HEK293 (cell line): ENCODE data around the gene MTCL1.

Experiments used
- CTCF ChIA-PET: fragments of 350-600 bp; formaldehyde crosslinking; extraction: SDS; loops from one replicate; lab custom pipeline; 2021; ENCODE audit warnings: antibody characterized with exemption; lab: Yijun Ruan, JAX
- POLR2A ChIA-PET: fragments of 300-600 bp; formaldehyde crosslinking; extraction: SDS; loops from one replicate; lab custom pipeline; 2020; ENCODE audit warnings: antibody characterized with exemption, inconsistent platforms; lab: Yijun Ruan, JAX
- H3K27ac ChIP-seq: fragments of 200-500 bp; sonication (Bioruptor generic); 2 replicates; pipeline ENCODE4 v1.5.1; 2014; ENCODE audit warnings: low read depth, low read length, control low read depth, inconsistent platforms; ENCODE audit errors: extremely low read depth
- H3K36me3 ChIP-seq, 2 experiments: fragments of 200-500 bp in 1 of 2; sonication (Bioruptor generic) in 1 of 2; 1 replicate in 1 of 2; 2 replicates in 1 of 2; pipeline ENCODE4 v1.5.1; 2014 to 2017; ENCODE audit warnings: inconsistent platforms in 2 of 2, low read length in 2 of 2; ENCODE audit not compliant: control insufficient read depth in 2 of 2, insufficient read depth in 1 of 2
- H3K4me1 ChIP-seq: fragments of 200-500 bp; sonication (Bioruptor generic); 2 replicates; pipeline ENCODE4 v1.5.1; 2014; ENCODE audit warnings: mild to moderate bottlenecking, low read length, inconsistent platforms; ENCODE audit not compliant: control insufficient read depth, insufficient read depth
- H3K4me3 ChIP-seq: 2 replicates; pipeline ENCODE4 v1.5.1; 2011; ENCODE audit warnings: low read depth, mild to moderate bottlenecking, control low read depth, low read length, moderate library complexity
- H3K9me3 ChIP-seq: fragments of 200-500 bp; sonication (Bioruptor generic); 2 replicates; pipeline ENCODE4 v1.5.1; 2014; ENCODE audit warnings: low read depth, low read length, inconsistent platforms; ENCODE audit not compliant: control insufficient read depth, insufficient read depth
- KLF1 ChIP-seq: fragments of 450-650 bp; formaldehyde crosslinking; IDR thresholded peaks from 2 replicates; pipeline ENCODE4 v1.5.1; 2016; ENCODE audit warnings: missing biosample characterization, missing genetic modification characterization
- KLF9 ChIP-seq: fragments of 450-650 bp; formaldehyde crosslinking; IDR thresholded peaks from 2 replicates; pipeline ENCODE4 v1.5.1; 2016; ENCODE audit warnings: missing biosample characterization, missing genetic modification characterization, low read depth
- MYNN ChIP-seq: fragments of 450-650 bp; formaldehyde crosslinking; IDR thresholded peaks from 2 replicates; pipeline ENCODE4 v1.5.1; 2016; ENCODE audit warnings: missing biosample characterization, missing genetic modification characterization, borderline replicate concordance
- ZBTB21 ChIP-seq: fragments of 450-650 bp; formaldehyde crosslinking; IDR thresholded peaks from 2 replicates; pipeline ENCODE4 v1.5.1; 2017; ENCODE audit warnings: missing biosample characterization, missing genetic modification characterization
- ZNF16 ChIP-seq: fragments of 450-650 bp; formaldehyde crosslinking; IDR thresholded peaks from 2 replicates; pipeline ENCODE4 v1.5.1; 2016; ENCODE audit warnings: low read depth, missing biosample characterization, missing genetic modification characterization
- ZNF175 ChIP-seq: fragments of 450-650 bp; formaldehyde crosslinking; IDR thresholded peaks from 2 replicates; pipeline ENCODE4 v1.5.1; 2016; ENCODE audit warnings: missing biosample characterization, missing genetic modification characterization
- ZNF223 ChIP-seq: fragments of 450-650 bp; formaldehyde crosslinking; IDR thresholded peaks from 2 replicates; pipeline ENCODE4 v1.5.1; 2016; ENCODE audit warnings: missing biosample characterization, missing genetic modification characterization
- ZNF341 ChIP-seq: fragments of 450-650 bp; formaldehyde crosslinking; IDR thresholded peaks from 2 replicates; pipeline ENCODE4; 2016; ENCODE audit warnings: low read depth, missing biosample characterization, missing genetic modification characterization
- ZNF426 ChIP-seq: fragments of 450-650 bp; formaldehyde crosslinking; IDR thresholded peaks from 2 replicates; pipeline ENCODE4 v1.5.1; 2017; ENCODE audit warnings: missing biosample characterization, missing genetic modification characterization, mild to moderate bottlenecking, inconsistent platforms, moderate library complexity
- ZNF704 ChIP-seq: fragments of 450-650 bp; formaldehyde crosslinking; IDR thresholded peaks from 2 replicates; pipeline ENCODE4 v1.5.1; 2016; ENCODE audit warnings: missing biosample characterization, missing genetic modification characterization
- ZNF747 ChIP-seq: fragments of 450-650 bp; formaldehyde crosslinking; IDR thresholded peaks from 2 replicates; pipeline ENCODE4 v1.5.1; 2016; ENCODE audit warnings: missing biosample characterization, missing genetic modification characterization
- TF ChIP-seq, protein P1 (sequence below): fragments of 450-650 bp; formaldehyde crosslinking; IDR thresholded peaks from 2 replicates; pipeline ENCODE4 v1.5.1; 2016; ENCODE audit warnings: missing biosample characterization, missing genetic modification characterization, borderline replicate concordance
- TF ChIP-seq, protein P2 (sequence below): fragments of 450-650 bp; formaldehyde crosslinking; IDR thresholded peaks from 2 replicates; pipeline ENCODE4 v1.5.1; 2016; ENCODE audit warnings: missing biosample characterization, missing genetic modification characterization
- TF ChIP-seq, protein P3 (sequence below): fragments of 450-650 bp; formaldehyde crosslinking; IDR thresholded peaks from 2 replicates; pipeline ENCODE4 v1.5.1; 2017; ENCODE audit warnings: missing biosample characterization, missing genetic modification characterization
- TF ChIP-seq, protein P4 (sequence below): fragments of 450-650 bp; formaldehyde crosslinking; IDR thresholded peaks from 2 replicates; pipeline ENCODE4 v1.5.1; 2016; ENCODE audit warnings: missing biosample characterization, missing genetic modification characterization, borderline replicate concordance

MTCL1 gene

GRCh38 chr18:8831112-8831511 is 125.8 kb downstream of the MTCL1 start (continued):
- TF ChIP-seq, protein P1, sequence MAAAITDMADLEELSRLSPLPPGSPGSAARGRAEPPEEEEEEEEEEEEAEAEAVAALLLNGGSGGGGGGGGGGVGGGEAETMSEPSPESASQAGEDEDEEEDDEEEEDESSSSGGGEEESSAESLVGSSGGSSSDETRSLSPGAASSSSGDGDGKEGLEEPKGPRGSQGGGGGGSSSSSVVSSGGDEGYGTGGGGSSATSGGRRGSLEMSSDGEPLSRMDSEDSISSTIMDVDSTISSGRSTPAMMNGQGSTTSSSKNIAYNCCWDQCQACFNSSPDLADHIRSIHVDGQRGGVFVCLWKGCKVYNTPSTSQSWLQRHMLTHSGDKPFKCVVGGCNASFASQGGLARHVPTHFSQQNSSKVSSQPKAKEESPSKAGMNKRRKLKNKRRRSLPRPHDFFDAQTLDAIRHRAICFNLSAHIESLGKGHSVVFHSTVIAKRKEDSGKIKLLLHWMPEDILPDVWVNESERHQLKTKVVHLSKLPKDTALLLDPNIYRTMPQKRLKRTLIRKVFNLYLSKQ (tag by site-specific recombination), result no peak
- TF ChIP-seq, all 188 proteins: peak for 0

DNA sequence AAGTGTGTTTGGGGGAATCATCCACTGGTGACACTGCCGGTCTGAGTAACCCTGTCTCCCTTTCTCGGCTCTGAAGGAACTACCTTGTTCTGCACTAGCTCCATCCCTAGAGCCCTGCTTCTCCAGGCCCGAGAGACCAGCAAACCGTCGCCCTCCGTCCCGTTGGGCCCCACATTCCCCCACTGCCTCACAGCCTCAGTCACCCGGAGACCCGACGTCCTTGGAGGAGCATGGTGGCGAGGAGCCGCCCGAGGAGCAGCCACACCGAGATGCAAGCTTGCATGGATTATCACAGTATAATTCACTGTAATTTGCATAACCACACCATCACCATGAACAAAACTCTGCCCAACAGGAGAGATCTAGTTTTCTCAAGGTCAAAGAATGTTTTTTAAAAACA is 126.2 kb downstream of the MTCL1 start:
- Histone ChIP-seq H3K27ac (no peak overlapping the region), H3K4me1 (no peaks in the 10 kb centered on the region), H3K36me3 (no peaks in the 10 kb centered on the region)
- CTCF ChIA-PET, result interaction anchor here (1.0 to 1.4 kb wide), 3 partner anchors 8 to 156 kb away, joined by 3 to 4 read pairs (median 4); no protein-coding TSS in a partner anchor
- TF ChIP-seq ZNF426 (tag by site-specific recombination), result no peak
- TF ChIP-seq, all 188 proteins: peak for 0
- H3K9me3 ChIP-seq, result no peaks in the 10 kb centered on the region
- POLR2A ChIA-PET, result no interaction called here
- no peak overlapping the region for H3K4me3 ChIP-seq

GRCh38 chr18:8833480-8833879 is 128.1 kb downstream of the MTCL1 start:
- Histone ChIP-seq H3K36me3 (no peaks in the 10 kb centered on the region), H3K4me1 (no peaks in the 10 kb centered on the region), H3K27ac (no peak overlapping the region), H3K9me3 (no peaks in the 10 kb centered on the region), H3K4me3 (no peak overlapping the region)
- CTCF ChIA-PET, result interaction anchor here (0.6 kb wide), 1 partner anchor 151 kb away, joined by 3 read pairs; no protein-coding TSS in a partner anchor
- POLR2A ChIA-PET, result no interaction called here
- TF ChIP-seq, protein P2, sequence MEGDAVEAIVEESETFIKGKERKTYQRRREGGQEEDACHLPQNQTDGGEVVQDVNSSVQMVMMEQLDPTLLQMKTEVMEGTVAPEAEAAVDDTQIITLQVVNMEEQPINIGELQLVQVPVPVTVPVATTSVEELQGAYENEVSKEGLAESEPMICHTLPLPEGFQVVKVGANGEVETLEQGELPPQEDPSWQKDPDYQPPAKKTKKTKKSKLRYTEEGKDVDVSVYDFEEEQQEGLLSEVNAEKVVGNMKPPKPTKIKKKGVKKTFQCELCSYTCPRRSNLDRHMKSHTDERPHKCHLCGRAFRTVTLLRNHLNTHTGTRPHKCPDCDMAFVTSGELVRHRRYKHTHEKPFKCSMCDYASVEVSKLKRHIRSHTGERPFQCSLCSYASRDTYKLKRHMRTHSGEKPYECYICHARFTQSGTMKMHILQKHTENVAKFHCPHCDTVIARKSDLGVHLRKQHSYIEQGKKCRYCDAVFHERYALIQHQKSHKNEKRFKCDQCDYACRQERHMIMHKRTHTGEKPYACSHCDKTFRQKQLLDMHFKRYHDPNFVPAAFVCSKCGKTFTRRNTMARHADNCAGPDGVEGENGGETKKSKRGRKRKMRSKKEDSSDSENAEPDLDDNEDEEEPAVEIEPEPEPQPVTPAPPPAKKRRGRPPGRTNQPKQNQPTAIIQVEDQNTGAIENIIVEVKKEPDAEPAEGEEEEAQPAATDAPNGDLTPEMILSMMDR (tag by site-specific recombination), result no peak
- TF ChIP-seq KLF1 (tag by site-specific recombination) (no peak), ZBTB21 (tag by site-specific recombination) (no peak), KLF9 (tag by site-specific recombination) (no peak), ZNF223 (tag by site-specific recombination) (no peak), ZNF16 (no peak), ZNF175 (no peak), MYNN (tag by site-specific recombination) (no peak), ZNF341 (tag by site-specific recombination) (no peak), ZNF704 (tag by site-specific recombination) (no peak)
- TF ChIP-seq, protein P3, sequence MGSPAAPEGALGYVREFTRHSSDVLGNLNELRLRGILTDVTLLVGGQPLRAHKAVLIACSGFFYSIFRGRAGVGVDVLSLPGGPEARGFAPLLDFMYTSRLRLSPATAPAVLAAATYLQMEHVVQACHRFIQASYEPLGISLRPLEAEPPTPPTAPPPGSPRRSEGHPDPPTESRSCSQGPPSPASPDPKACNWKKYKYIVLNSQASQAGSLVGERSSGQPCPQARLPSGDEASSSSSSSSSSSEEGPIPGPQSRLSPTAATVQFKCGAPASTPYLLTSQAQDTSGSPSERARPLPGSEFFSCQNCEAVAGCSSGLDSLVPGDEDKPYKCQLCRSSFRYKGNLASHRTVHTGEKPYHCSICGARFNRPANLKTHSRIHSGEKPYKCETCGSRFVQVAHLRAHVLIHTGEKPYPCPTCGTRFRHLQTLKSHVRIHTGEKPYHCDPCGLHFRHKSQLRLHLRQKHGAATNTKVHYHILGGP (tag by site-specific recombination), result no peak

DNA sequence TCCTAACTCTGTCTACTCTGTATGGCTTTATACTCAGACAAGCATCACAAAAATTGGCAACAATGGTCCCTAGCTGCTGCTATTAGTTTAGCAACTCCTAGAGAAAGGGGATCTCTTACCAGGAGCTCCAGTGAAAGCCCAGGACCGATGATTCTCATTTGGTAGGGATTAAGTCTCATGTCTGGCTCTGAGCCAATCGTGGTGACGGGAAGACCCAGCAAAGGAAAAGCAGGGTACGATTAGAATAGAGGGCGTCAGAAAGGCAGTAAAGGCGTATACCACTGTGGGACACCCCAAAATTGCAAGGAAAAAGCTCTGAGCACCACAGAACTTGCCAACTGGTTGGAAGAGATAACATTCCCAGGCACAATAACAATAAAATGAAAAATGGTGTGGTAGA is 129.5 kb downstream of the MTCL1 start:
- TF ChIP-seq ZNF747 (tag by site-specific recombination), result no peak
- TF ChIP-seq, protein P4, sequence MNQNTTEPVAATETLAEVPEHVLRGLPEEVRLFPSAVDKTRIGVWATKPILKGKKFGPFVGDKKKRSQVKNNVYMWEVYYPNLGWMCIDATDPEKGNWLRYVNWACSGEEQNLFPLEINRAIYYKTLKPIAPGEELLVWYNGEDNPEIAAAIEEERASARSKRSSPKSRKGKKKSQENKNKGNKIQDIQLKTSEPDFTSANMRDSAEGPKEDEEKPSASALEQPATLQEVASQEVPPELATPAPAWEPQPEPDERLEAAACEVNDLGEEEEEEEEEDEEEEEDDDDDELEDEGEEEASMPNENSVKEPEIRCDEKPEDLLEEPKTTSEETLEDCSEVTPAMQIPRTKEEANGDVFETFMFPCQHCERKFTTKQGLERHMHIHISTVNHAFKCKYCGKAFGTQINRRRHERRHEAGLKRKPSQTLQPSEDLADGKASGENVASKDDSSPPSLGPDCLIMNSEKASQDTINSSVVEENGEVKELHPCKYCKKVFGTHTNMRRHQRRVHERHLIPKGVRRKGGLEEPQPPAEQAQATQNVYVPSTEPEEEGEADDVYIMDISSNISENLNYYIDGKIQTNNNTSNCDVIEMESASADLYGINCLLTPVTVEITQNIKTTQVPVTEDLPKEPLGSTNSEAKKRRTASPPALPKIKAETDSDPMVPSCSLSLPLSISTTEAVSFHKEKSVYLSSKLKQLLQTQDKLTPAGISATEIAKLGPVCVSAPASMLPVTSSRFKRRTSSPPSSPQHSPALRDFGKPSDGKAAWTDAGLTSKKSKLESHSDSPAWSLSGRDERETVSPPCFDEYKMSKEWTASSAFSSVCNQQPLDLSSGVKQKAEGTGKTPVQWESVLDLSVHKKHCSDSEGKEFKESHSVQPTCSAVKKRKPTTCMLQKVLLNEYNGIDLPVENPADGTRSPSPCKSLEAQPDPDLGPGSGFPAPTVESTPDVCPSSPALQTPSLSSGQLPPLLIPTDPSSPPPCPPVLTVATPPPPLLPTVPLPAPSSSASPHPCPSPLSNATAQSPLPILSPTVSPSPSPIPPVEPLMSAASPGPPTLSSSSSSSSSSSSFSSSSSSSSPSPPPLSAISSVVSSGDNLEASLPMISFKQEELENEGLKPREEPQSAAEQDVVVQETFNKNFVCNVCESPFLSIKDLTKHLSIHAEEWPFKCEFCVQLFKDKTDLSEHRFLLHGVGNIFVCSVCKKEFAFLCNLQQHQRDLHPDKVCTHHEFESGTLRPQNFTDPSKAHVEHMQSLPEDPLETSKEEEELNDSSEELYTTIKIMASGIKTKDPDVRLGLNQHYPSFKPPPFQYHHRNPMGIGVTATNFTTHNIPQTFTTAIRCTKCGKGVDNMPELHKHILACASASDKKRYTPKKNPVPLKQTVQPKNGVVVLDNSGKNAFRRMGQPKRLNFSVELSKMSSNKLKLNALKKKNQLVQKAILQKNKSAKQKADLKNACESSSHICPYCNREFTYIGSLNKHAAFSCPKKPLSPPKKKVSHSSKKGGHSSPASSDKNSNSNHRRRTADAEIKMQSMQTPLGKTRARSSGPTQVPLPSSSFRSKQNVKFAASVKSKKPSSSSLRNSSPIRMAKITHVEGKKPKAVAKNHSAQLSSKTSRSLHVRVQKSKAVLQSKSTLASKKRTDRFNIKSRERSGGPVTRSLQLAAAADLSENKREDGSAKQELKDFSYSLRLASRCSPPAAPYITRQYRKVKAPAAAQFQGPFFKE (tag by site-specific recombination), result no peak
- ChIA-PET CTCF (no interaction called here), POLR2A (no interaction called here)
- Histone ChIP-seq H3K4me3 (no peak overlapping the region), H3K27ac (no peak overlapping the region), H3K9me3 (no peaks in the 10 kb centered on the region), H3K4me1 (no peaks in the 10 kb centered on the region), H3K36me3 (no peaks in the 10 kb centered on the region)
